Upper lobe of left lung (tissue), 6 donors: ENCODE data around the gene SPTSSB. TPM values are rescaled to one million over a fixed set of nuclear protein-coding genes. Genes with fewer than 3 reads are reported as not detected.

Experiments used
- ATAC-seq, 2 donors: fragments of 200-7000 bp; cut with Tn5 transposase; one replicate each; pipeline ENCODE4 v1.9.1; 2022; ENCODE audit warnings: mild to moderate bottlenecking in 2 of 2, moderate library complexity in 2 of 2; ENCODE audit not compliant: low FRiP score in 2 of 2
- DNase-seq, 2 donors: peaks; one replicate each; pipeline ENCODE4 v3.0.0-alpha.2; 2019 to 2020
- H3K27ac ChIP-seq, 4 donors: fragments of 200-600 bp; sonication (generic); one replicate each; pipeline ENCODE4 v1.5.1; 2016 to 2019
- H3K27me3 ChIP-seq, 4 donors: fragments of 200-600 bp; sonication (generic); one replicate each; pipeline ENCODE4 v1.5.1; 2017 to 2019
- H3K36me3 ChIP-seq, 4 donors: fragments of 200-600 bp; sonication (generic); one replicate each; pipeline ENCODE4 v1.5.1; 2016 to 2019
- H3K4me1 ChIP-seq, 4 donors: fragments of 200-600 bp; sonication (generic); one replicate each; pipeline ENCODE4 v1.5.1; 2018 to 2019
- H3K4me3 ChIP-seq, 4 donors: fragments of 200-600 bp; sonication (generic); one replicate each; pipeline ENCODE4 v1.5.1; 2017 to 2019; ENCODE audit warnings: mild to moderate bottlenecking in 2 of 4, moderate library complexity in 1 of 4
- H3K9me3 ChIP-seq, 4 donors: fragments of 200-600 bp; sonication (generic); one replicate each; pipeline ENCODE4 v1.5.1; 2018 to 2019
- EP300 ChIP-seq, 4 donors: sonication (generic); formaldehyde crosslinking; IDR thresholded peaks; one replicate each; pipeline ENCODE4 v1.5.1; 2017; ENCODE audit warnings: antibody characterized with exemption in 4 of 4, control low read depth in 2 of 4
- POLR2A ChIP-seq, 4 donors: fragments of 450-650 bp; IDR thresholded peaks; one replicate each; pipeline ENCODE4 v1.5.1; 2016 to 2017; ENCODE audit warnings: antibody characterized with exemption in 4 of 4, mild to moderate bottlenecking in 2 of 4
- POLR2AphosphoS5 ChIP-seq, 2 donors: sonication (generic); formaldehyde crosslinking; IDR thresholded peaks; one replicate each; pipeline ENCODE4 v1.5.1; 2017; ENCODE audit warnings: antibody characterized with exemption in 2 of 2
- WGBS, 2 donors: methylation state at CpG; one replicate each; pipeline ENCODE4 v1.1.5; 2017 to 2018; 5-methylcytosine and 5-hydroxymethylcytosine counted together
- total RNA-seq, 6 donors: library from RNA; depleted of rRNA in 4 of 6; stranded (reverse); fragments of >200 nt in 4 of 6; gene quantifications; one replicate each; pipeline versions ENCODE4 v1.1.0 to v1.2.1, GENCODE V29; 2016 to 2021
- TF ChIP-seq, protein P1 (sequence below), 6 experiments: fragments of 450-650 bp in 4 of 6; fragments of 200-600 bp in 2 of 6; sonication (generic) in 2 of 6; IDR thresholded peaks; one replicate each; pipeline ENCODE4 v1.5.1; 2016 to 2019; ENCODE audit warnings: antibody characterized with exemption in 6 of 6
- donor health status: DM: no; HTN: no; CAD: no; lungs with moderate emphysema.
- donor health status: DM: no; HTN: yes; CAD: no; lungs with severe emphysema.

The SPTSSB gene
- total RNA-seq, 6 donors from 2014 or later: 0.46 to 1.1 (median 0.98) TPM; not detected in 3

DNA sequence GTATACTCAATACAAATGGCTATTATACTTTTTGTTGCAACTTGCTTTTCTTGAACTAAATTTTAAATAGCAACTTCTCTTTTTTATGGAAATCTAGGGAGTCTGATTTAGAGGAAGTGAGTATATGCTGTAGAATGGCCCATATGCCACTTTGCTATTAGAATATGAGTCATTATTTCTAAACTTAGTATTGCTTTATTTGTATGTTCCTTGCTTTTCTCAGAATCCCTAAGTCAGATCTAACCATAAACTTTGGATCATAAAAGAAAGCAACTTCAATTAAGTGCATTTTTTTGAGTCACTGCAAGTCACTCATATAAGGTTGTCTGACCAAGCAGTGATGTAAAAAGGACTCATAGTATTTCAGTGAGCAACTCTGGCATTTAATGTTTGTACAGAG, 17.5 kb upstream of the SPTSSB start:
- ATAC-seq (peak in 1 of 2 donors; percentile 82), DNase-seq (no peak)
- peaks cover 6 to 13% (median 9%) of the 10 kb centered on the region in 4 donors for H3K4me1 ChIP-seq
- H3K27me3 ChIP-seq: no peaks in the 10 kb centered on the region
- no peak overlapping the region for H3K4me3 ChIP-seq
- H3K36me3 ChIP-seq: no peaks in the 10 kb centered on the region
- no peak overlapping the region for H3K27ac ChIP-seq
- H3K9me3 ChIP-seq: no peaks in the 10 kb centered on the region
- TF ChIP-seq EP300 (IDR thresholded peaks at IDR 0.05): no peak
- TF ChIP-seq POLR2AphosphoS5 (IDR thresholded peaks at IDR 0.05): no peak
- TF ChIP-seq, protein P1, sequence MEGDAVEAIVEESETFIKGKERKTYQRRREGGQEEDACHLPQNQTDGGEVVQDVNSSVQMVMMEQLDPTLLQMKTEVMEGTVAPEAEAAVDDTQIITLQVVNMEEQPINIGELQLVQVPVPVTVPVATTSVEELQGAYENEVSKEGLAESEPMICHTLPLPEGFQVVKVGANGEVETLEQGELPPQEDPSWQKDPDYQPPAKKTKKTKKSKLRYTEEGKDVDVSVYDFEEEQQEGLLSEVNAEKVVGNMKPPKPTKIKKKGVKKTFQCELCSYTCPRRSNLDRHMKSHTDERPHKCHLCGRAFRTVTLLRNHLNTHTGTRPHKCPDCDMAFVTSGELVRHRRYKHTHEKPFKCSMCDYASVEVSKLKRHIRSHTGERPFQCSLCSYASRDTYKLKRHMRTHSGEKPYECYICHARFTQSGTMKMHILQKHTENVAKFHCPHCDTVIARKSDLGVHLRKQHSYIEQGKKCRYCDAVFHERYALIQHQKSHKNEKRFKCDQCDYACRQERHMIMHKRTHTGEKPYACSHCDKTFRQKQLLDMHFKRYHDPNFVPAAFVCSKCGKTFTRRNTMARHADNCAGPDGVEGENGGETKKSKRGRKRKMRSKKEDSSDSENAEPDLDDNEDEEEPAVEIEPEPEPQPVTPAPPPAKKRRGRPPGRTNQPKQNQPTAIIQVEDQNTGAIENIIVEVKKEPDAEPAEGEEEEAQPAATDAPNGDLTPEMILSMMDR (IDR thresholded peaks at IDR 0.05): no peak
- no peak for TF ChIP-seq POLR2A (IDR thresholded peaks at IDR 0.05)

DNA sequence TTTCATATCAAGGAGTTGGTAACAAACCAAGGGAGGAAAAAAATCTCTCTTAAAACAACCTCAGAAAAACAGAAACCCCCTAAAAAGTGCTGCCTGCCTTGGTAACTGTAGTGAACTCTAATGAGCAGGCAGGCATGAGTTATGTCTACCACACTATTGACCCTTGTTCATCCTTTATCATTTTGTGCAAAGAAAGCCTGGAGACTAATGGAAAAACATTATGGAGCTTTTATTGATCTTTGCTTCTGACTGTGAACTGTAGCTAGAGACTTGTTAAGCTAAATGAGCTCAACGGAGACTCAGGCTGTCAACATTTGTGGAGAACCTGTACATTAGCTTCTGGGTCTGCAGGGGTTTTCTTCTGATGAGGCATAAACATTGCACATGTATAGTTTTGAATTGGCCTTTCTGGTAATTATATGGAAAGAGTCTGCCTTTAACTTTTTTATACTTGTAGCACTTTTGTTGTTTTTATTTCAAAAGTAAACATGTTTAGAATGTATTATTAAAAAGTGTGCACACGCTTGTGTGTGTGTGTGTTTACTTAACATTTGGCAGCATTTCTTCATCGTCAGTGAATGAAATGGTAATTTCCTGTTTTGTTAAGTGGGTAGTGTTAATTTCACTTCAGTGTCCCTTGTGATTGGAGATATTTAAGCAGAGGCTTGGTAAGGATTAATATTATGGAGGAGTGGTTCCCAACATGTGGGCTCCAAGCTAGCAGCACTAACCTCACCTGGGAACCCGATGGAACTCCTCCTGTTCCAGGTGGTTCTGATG, 15.9 kb upstream of the SPTSSB start:
- Histone ChIP-seq H3K4me1 (peaks cover 6 to 13% (median 9%) of the 10 kb centered on the region in 4 donors), H3K36me3 (no peaks in the 10 kb centered on the region), H3K27ac (no peak overlapping the region), H3K27me3 (no peaks in the 10 kb centered on the region), H3K4me3 (no peak overlapping the region), H3K9me3 (no peaks in the 10 kb centered on the region)
- ATAC-seq (peak in 1 of 2 donors; percentile 20), DNase-seq (no peak)
- TF ChIP-seq POLR2A (IDR thresholded peaks at IDR 0.05) (no peak), POLR2AphosphoS5 (IDR thresholded peaks at IDR 0.05) (no peak), EP300 (IDR thresholded peaks at IDR 0.05) (no peak)
- TF ChIP-seq, protein P1 (IDR thresholded peaks at IDR 0.05): no peak
- 35 to 36% methylated on average over 4 of the region's 4 CpGs for WGBS, 2 donors

DNA sequence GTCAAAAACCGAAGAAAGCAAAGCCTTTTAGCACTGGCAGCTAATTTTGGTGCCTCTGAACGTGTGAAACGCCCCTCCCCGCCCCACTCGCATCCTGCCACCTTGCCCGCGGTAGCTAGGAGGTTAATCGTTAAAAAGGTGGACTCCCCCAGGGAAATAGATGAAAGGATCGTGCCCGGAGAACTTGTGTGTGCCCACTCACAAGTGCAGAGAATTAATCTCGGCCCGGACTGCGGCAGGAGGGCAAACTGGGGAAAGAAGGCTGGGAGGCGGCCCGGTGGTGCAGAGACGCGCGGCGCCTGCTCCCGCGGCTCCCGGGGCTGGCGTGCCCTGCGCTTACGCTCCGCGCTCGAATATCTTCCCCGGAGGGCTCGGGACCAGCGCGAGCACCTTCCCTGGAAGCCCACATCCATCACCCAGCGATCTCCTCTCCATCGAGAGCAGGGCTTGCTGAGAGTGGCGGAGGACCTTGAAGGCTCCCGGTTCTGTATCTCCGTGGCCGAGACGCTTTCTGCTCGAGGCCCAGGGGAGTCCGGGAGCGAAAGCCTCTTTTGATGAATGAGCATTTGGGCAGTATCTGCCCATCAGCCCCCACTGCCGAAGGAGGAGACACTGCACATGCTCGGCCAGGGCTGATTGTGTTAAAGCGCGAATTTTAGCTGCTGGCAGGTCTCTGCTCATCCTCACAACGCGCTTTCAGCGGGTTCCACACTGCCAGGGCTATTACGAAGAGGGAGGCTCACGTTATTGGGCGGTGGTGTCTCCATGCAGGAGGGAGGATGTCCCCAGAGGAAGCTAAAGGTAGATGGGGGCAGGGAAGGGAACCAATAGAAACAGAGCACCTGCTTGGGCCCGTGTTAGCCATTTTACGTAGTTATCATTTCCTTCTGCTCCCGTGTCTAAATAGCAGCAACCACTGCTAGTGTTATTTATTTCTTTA, 1.3 kb upstream of the SPTSSB start:
- 8 to 9% methylated on average over 23 to 53 of the region's 55 CpGs for WGBS, 2 donors
- H3K4me1 ChIP-seq: peaks cover 17 to 22% (median 18%) of the 10 kb centered on the region in 4 donors
- H3K4me3 ChIP-seq: peak overlapping the region; percentile 18 to 48 (median 38)
- peaks cover 0 to 18% (median 9%) of the 10 kb centered on the region in 4 donors for H3K27me3 ChIP-seq
- no peak overlapping the region for H3K27ac ChIP-seq
- ATAC-seq: peak; percentile 51 to 83
- no peaks in the 10 kb centered on the region for H3K9me3 ChIP-seq
- H3K36me3 ChIP-seq: no peaks in the 10 kb centered on the region
- TF ChIP-seq EP300 (IDR thresholded peaks at IDR 0.05) (no peak), POLR2AphosphoS5 (IDR thresholded peaks at IDR 0.05) (no peak), POLR2A (IDR thresholded peaks at IDR 0.05) (no peak)
- TF ChIP-seq, protein P1 (IDR thresholded peaks at IDR 0.05): no peak
- peak in 1 of 2 donors; percentile 79 for DNase-seq

DNA sequence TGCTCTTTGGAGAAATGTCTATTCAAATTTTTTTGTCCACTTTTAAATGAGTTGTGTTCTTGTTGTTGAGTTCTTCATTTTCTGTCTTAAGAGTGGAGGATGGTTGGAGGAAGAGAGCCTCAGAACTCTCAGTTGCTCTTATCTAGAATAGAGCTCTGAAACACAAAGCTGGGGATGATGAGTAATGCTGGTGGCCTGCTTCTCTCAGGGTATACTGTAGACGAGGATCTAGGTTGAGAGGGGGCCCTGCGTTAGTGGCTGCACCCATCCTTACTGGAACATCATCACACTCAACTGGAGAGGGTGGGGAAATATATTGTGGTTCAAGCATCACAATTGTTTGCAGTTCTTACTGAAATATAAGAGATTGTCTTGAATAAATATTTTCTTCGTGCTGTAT, 1.8 kb downstream of the SPTSSB start:
- peaks cover 0 to 18% (median 9%) of the 10 kb centered on the region in 4 donors for H3K27me3 ChIP-seq
- 68 to 75% methylated on average over 3 of the region's 3 CpGs for whole genome bisulfite sequencing, 2 donors

More for the DNA sequence above, 1.8 kb downstream of the SPTSSB start:
- ATAC-seq: no peak
- DNase-seq: no peak
- no peaks in the 10 kb centered on the region for H3K36me3 ChIP-seq
- H3K27ac ChIP-seq: no peak overlapping the region
- TF ChIP-seq POLR2AphosphoS5 (IDR thresholded peaks at IDR 0.05) (no peak), EP300 (IDR thresholded peaks at IDR 0.05) (no peak), POLR2A (IDR thresholded peaks at IDR 0.05) (no peak)
- TF ChIP-seq, protein P1 (IDR thresholded peaks at IDR 0.05): no peak
- H3K4me3 ChIP-seq: no peak overlapping the region
- H3K4me1 ChIP-seq: peaks cover 17 to 22% (median 18%) of the 10 kb centered on the region in 4 donors
- H3K9me3 ChIP-seq: no peaks in the 10 kb centered on the region
